ENCODE results near the gene FAAP100.

GRCh38 chr17:81509207-81509971, 42.8 kb downstream of the FAAP100 start:
- TF ChIP-seq CTCF (IDR thresholded peaks at IDR 0.05) (no peak), EZH2 (IDR thresholded peaks at IDR 0.05; ENCODE audit: borderline replicate concordance, insufficient read depth, low read depth, low read length, poor library complexity, severe bottlenecking) (no peak)

Data from B cell (primary cell).